AG09319 (cell line): ENCODE data around the gene CDYL.
A peak's percentile ranks its signal among the peaks of the same experiment; 100 is the strongest.

Experiments
- DNase-seq: peaks from one replicate; pipeline ENCODE4 v3.0.0-alpha.2; 2010; ENCODE audit warnings: low read depth; ENCODE audit errors: extremely low read depth
- TF ChIP-seq, protein P1 (sequence below): IDR thresholded peaks from 2 replicates; pipeline ENCODE4 v1.5.1; 2011; ENCODE audit warnings: low read depth, mild to moderate bottlenecking, inconsistent platforms, low read length, moderate library complexity

The CDYL gene

DNA sequence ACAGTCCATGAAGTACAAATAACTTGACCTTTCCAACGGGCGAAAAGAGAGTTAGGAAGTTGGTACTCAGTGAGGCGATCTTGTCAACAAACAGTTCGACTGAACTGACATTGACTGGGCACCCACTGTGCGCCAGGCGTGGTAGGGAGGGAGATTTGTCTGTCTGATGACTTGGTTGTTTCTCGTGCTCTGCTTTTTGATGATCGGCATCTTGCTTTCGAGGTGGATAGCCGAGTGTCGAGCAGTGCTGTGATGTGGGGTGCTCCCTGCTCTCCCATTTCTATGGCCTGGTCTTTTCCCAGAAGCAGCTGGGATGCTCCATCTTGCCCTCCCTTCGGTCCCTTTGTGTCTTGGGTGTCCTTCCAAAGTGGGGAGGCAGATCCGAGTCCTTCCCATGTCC is 197.2 kb downstream of the CDYL start:
- TF ChIP-seq, protein P1, sequence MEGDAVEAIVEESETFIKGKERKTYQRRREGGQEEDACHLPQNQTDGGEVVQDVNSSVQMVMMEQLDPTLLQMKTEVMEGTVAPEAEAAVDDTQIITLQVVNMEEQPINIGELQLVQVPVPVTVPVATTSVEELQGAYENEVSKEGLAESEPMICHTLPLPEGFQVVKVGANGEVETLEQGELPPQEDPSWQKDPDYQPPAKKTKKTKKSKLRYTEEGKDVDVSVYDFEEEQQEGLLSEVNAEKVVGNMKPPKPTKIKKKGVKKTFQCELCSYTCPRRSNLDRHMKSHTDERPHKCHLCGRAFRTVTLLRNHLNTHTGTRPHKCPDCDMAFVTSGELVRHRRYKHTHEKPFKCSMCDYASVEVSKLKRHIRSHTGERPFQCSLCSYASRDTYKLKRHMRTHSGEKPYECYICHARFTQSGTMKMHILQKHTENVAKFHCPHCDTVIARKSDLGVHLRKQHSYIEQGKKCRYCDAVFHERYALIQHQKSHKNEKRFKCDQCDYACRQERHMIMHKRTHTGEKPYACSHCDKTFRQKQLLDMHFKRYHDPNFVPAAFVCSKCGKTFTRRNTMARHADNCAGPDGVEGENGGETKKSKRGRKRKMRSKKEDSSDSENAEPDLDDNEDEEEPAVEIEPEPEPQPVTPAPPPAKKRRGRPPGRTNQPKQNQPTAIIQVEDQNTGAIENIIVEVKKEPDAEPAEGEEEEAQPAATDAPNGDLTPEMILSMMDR, result no peak

DNA sequence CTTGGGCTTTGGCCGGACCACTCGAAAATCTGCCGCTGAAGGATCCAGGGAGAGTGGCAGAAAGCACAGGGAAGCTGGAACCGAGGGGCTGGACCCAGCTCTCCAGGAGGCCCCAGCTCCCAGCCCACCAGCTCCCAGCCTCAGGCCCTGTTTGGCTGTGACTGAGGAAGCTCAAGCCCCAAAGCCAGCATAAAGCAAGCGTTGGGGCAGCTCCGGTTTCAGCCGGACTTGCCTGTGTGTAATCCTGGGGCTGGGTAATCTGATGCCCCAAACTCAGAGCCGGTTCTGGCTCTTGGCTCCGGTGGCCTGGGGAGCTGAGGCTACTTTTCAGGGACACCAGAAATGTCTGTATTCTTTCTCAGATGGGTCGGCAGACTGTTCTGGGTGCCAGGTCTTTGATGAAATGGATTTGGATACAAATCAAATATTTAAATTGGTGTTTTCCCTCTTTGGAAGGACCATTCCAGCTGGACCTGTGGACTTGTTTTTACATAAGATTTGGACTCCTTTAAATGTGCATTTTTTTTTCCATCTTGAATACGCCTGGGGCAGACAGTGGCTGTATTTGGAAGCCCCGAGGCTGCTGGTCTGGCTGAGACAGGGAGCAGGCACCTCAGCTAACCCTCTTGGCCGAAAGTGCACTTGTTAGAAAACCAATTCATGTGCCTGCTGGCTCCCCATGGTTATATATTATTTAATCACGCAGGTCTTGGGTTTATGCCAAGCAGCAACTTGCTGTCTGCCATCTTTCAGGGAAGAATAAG is 198.0 kb downstream of the CDYL start:
- DNase-seq, result peak; percentile 56
- TF ChIP-seq, protein P1, result no peak

More for the DNA sequence above, 197.2 kb downstream of the CDYL start:
- DNase-seq, result no peak

DNA sequence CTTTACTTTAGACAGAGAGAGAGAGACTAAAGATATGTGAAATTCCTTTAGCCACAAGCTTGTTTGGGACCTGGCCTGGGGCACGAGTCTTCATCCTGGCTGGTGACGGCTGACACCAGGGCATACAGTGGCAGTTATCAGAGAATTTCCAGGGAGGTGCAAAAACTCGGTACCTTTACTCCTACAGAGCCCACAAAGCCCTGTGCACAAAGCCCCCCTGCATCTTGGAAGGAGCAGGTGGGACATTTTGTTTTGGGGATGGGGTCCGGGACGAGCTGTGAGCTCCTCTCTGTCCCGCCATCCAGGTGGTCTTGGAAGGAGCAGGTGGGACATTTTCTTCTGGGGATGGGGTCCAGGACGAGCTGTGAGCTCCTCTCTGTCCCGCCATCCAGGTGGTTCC is 198.8 kb downstream of the CDYL start:
- no peak for DNase-seq
- TF ChIP-seq, protein P1, result no peak

DNA sequence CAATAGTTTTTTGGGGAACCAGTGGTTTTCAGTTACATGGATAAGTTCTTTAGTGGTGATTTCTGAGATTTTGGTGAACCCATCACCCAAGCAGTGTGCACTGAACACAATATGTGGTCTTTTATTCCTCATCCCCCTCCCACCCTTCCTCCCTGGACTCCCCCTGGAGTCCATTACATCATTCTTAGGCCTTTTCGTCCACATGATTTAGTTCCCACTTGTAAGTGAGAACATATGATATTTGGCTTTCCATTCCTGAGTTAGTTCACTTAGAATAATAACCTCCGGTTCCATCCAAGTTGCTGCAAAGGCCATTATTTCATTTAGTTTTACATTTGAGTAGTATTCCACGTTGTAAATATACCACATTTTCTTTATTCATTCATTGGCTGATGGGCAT is 199.3 kb downstream of the CDYL start:
- DNase-seq, result no peak
- TF ChIP-seq, protein P1, result no peak

DNA sequence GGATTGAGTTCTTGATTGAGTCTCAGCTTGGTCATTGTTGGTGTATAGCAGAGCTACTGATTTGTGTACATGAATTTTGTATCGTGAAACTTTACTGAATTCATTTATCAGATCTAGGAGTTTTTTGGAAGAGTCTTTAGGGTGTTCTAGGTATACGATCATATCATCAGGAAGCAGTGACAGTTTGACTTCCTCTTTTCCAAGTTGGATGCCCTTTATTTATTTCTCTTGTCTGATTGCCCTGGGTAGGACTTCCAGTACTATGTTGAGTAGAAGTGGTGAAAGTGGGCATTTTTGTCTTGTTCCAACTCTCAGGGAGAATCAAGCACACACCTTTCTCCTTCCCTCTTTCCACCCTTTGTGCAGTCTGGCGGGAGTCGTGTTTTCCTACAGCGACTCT is 201.3 kb downstream of the CDYL start:
- TF ChIP-seq, protein P1, result no peak
- DNase-seq, result no peak

DNA sequence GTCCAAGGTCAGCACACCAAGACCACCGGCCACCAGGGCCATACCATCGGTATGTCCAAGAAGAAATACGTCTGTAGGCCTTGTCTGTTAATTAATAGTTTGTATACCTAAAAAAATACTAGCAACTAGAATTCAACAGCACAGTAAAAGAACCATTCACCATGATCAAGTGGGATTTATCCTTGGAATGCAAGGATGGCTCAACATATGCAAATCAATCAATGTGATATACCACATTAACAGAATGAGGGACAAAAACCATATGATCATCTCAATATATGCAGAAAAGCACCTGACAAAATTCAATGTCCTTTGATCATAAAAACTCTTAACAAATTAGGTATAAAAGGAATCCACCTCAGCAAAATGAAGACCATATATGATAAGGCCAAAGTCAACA is 203.2 kb downstream of the CDYL start:
- DNase-seq, result no peak
- TF ChIP-seq, protein P1, result no peak

DNA sequence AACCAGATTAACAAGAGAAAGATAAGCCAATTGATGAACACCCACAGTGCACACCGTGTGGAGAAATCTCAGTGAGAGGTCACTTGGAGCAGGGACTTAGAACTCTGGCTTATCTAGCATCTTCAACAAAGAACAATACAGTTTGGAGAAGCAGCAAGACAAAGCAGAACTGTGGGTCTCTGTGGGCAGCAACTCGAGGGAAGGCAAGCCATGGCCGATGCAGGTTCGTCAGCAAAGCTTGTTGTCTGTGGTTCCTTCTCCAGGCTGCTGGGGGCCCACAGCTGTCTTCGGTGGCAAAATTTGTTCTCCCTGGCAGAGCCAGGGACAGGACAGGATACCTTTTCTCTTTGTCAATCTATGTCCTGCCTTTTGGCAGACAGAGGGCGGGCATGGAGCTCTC is 205.6 kb downstream of the CDYL start:
- no peak for DNase-seq
- TF ChIP-seq, protein P1, result no peak
